GM12878 (cell line): ENCODE data around the gene SLC9A7. TPM values are rescaled to one million over a fixed set of nuclear protein-coding genes. Genes with fewer than 3 reads are reported as not detected.

Experiments used
- ATAC-seq: fragments of 200-7000 bp; cut with Tn5 transposase; 3 replicates; pipeline ENCODE4 v1.9.1; 2020; ENCODE audit warnings: mild to moderate bottlenecking, moderate library complexity
- BruUV-seq: library from RNA; stranded (reverse); fragments of 400-500 nt; replicated peaks from 2 replicates; lab custom pipeline; 2021; lab: Mats Ljungman, UMichigan
- CTCF ChIA-PET: fragments of 300-600 bp; sonication (Branson Sonifier 250); formaldehyde crosslinking; extraction: SDS; loops from one replicate; lab custom pipeline; 2021; ENCODE audit warnings: inconsistent platforms; lab: Yijun Ruan, JAX
- POLR2A ChIA-PET: fragments of 350-600 bp; formaldehyde crosslinking; extraction: SDS; loops from one replicate; lab custom pipeline; 2021; ENCODE audit warnings: inconsistent platforms; lab: Charles Lee
- RAD21 ChIA-PET: fragments of 300-600 bp; sonication (Branson Sonifier 250); formaldehyde crosslinking; loops from one replicate; lab custom pipeline; 2023; ENCODE audit warnings: antibody characterized with exemption; ENCODE audit not compliant: unreplicated experiment; lab: Charles Lee
- SMC1A ChIA-PET: fragments of 300-600 bp; sonication (Branson Sonifier 250); formaldehyde crosslinking; loops from one replicate; lab custom pipeline; 2023; ENCODE audit not compliant: unreplicated experiment, uncharacterized antibody; lab: Charles Lee
- DNase-seq: peaks from one replicate; pipeline ENCODE4 v3.0.0-alpha.2; 2011; ENCODE audit warnings: low read depth, low spot score
- FAIRE-seq: peaks from 3 replicates; lab custom pipeline; 2011; peaks lifted over from hg19 to GRCh38; lab: Jason Lieb, UNC
- H2AFZ ChIP-seq: 2 replicates; pipeline ENCODE4 v1.6.0; 2011; ENCODE audit warnings: low read depth, low read length, control low read depth; ENCODE audit not compliant: control insufficient read depth
- H3K27ac ChIP-seq: 2 replicates; pipeline ENCODE4 v1.5.1; 2011; ENCODE audit warnings: control low read depth; ENCODE audit not compliant: control insufficient read depth, insufficient read depth
- H3K27me3 ChIP-seq, 2 experiments: replicated peaks in 1 of 2; 2 replicates each; pipeline versions ENCODE4 v1.6.0 to v1.6.1; 2011; ENCODE audit warnings: low read length in 1 of 2; ENCODE audit not compliant: control insufficient read depth in 2 of 2, insufficient read depth in 2 of 2
- H3K36me3 ChIP-seq, 2 experiments: 2 replicates each; pipeline ENCODE4 v1.5.1; 2011; ENCODE audit warnings: low read length in 1 of 2; ENCODE audit not compliant: control insufficient read depth in 2 of 2, insufficient read depth in 2 of 2
- H3K4me1 ChIP-seq: 2 replicates; pipeline ENCODE4 v1.6.1; 2011; ENCODE audit warnings: mild to moderate bottlenecking, low read length, moderate library complexity, mixed read lengths; ENCODE audit not compliant: control insufficient read depth, insufficient read depth
- H3K4me2 ChIP-seq: 2 replicates; pipeline ENCODE4 v1.6.0; 2011; ENCODE audit warnings: control low read depth; ENCODE audit not compliant: control insufficient read depth, insufficient read depth
- H3K4me3 ChIP-seq: fragments of 200-600 bp; sonication (generic); 2 replicates; pipeline ENCODE4 v1.5.1; 2016
- H3K79me2 ChIP-seq: 2 replicates; pipeline ENCODE4 v1.6.0; 2011; ENCODE audit warnings: low read length; ENCODE audit not compliant: control insufficient read depth, insufficient read depth
- H3K9ac ChIP-seq: 2 replicates; pipeline ENCODE4 v1.8.0; 2011; ENCODE audit warnings: low read length, control low read depth, mixed read lengths; ENCODE audit not compliant: control insufficient read depth, insufficient read depth
- H3K9me3 ChIP-seq: replicated peaks from 3 replicates; pipeline ENCODE4 v1.5.1; 2011; ENCODE audit warnings: mild to moderate bottlenecking, low read length; ENCODE audit not compliant: control insufficient read depth, insufficient read depth
- H4K20me1 ChIP-seq: 2 replicates; pipeline ENCODE4 v1.6.0; 2011; ENCODE audit not compliant: control insufficient read depth, insufficient read depth
- BCL3 ChIP-seq: IDR thresholded peaks from 2 replicates; pipeline ENCODE4 v1.6.1; 2011; ENCODE audit warnings: borderline replicate concordance, low read depth, mild to moderate bottlenecking, moderate library complexity, low read length; ENCODE audit not compliant: insufficient read depth, poor library complexity, severe bottlenecking
- BRCA1 ChIP-seq: IDR thresholded peaks from 2 replicates; pipeline ENCODE4 v1.6.1; 2011; ENCODE audit warnings: low read depth, low read length, improper control_type of control experiment
- CREM ChIP-seq: IDR thresholded peaks from 2 replicates; pipeline ENCODE4 v1.6.1; 2014; ENCODE audit warnings: antibody characterized with exemption, low read depth
- IRF4 ChIP-seq: IDR thresholded peaks from 2 replicates; pipeline ENCODE4 v1.6.1; 2011; ENCODE audit warnings: low read depth, low read length
- KAT2A ChIP-seq: conservative IDR thresholded peaks from 2 replicates; pipeline ENCODE4 v1.6.1; 2011; ENCODE audit warnings: low read depth, low read length; ENCODE audit not compliant: control insufficient read depth
- KLF5 ChIP-seq: fragments of 450-650 bp; IDR thresholded peaks from 2 replicates; pipeline ENCODE4 v1.6.1; 2014; ENCODE audit warnings: mild to moderate bottlenecking; ENCODE audit not compliant: partially characterized antibody
- MTA2 ChIP-seq: fragments of 450-650 bp; IDR thresholded peaks from 2 replicates; pipeline ENCODE4 v1.6.1; 2016; ENCODE audit warnings: low read depth, mild to moderate bottlenecking, moderate library complexity
- NBN ChIP-seq: fragments of 450-650 bp; IDR thresholded peaks from 2 replicates; pipeline ENCODE4 v1.6.1; 2016
- NFYA ChIP-seq: IDR thresholded peaks from 2 replicates; pipeline ENCODE4 v1.6.1; 2011; ENCODE audit warnings: low read depth, mild to moderate bottlenecking, low read length, improper control_type of control experiment, borderline replicate concordance
- RELB ChIP-seq: fragments of 450-650 bp; IDR thresholded peaks from 2 replicates; pipeline ENCODE4 v1.6.1; 2017; ENCODE audit warnings: low read depth, mild to moderate bottlenecking, moderate library complexity
- SIX5 ChIP-seq: IDR thresholded peaks from 2 replicates; pipeline ENCODE4 v1.6.1; 2011; ENCODE audit warnings: mild to moderate bottlenecking, low read depth, low read length, moderate library complexity; ENCODE audit not compliant: severe bottlenecking
- SUZ12 ChIP-seq: fragments of 200-600 bp; sonication (generic); IDR thresholded peaks from one replicate; pipeline ENCODE4 v1.6.1; 2018; ENCODE audit warnings: antibody characterized with exemption, mild to moderate bottlenecking; ENCODE audit not compliant: unreplicated experiment
- TAF1 ChIP-seq: IDR thresholded peaks from 2 replicates; pipeline ENCODE4 v1.6.1; 2011; ENCODE audit warnings: mild to moderate bottlenecking, low read depth, low read length, borderline replicate concordance
- TARDBP ChIP-seq: IDR thresholded peaks from 2 replicates; pipeline ENCODE4 v1.6.1; 2016; ENCODE audit warnings: borderline replicate concordance
- YBX1 ChIP-seq: fragments of 450-650 bp; IDR thresholded peaks from 2 replicates; pipeline ENCODE4 v1.6.1; 2016; ENCODE audit warnings: antibody characterized with exemption
- ZNF207 ChIP-seq: fragments of 450-650 bp; IDR thresholded peaks from 2 replicates; pipeline ENCODE4 v1.6.1; 2014; ENCODE audit warnings: antibody characterized with exemption, mild to moderate bottlenecking, borderline replicate concordance
- WGBS: methylation state at CpG from one replicate; pipeline ENCODE4 v1.1.6; 2016; ENCODE audit warnings: low lambda C conversion rate; ENCODE audit not compliant: insufficient replicate concordance, insufficient coverage; ENCODE audit errors: missing lambda C conversion rate; 5-methylcytosine and 5-hydroxymethylcytosine counted together
- in situ Hi-C: fragments of 300-500 bp; cut with MboI; formaldehyde crosslinking; loops from 9 replicates; pipeline ENCODE4 v1.14.3; 2018; ENCODE audit warnings: mixed read lengths
- intact Hi-C: fragments of 100-400 bp; cut with micrococcal nuclease; formaldehyde crosslinking; loops from one replicate; pipeline ENCODE4 v1.14.2; 2022; ENCODE audit not compliant: unreplicated experiment
- polyA plus RNA-seq, 11 experiments: library from polyadenylated mRNA; depleted of rRNA in 4 of 11; unstranded in 6 of 11; stranded (reverse) in 5 of 11; fragments of >200 nt; fragmentation: Nextera tagmentation in 4 of 11; fragmentation: Illumina TruSeq in 1 of 11; extraction: Ambion mirVana in 4 of 11; extraction: Trizol in 1 of 11; gene quantifications; 1 replicate in 1 of 11; 2 replicates in 10 of 11; pipeline versions ENCODE4 v1.2.1 to v1.2.3, GENCODE V29; 2011 to 2016; ENCODE audit warnings: inconsistent platforms in 2 of 11, missing spikeins in 2 of 11, low read depth in 1 of 11
- total RNA-seq, 4 experiments: library from RNA; depleted of rRNA in 3 of 4; stranded (reverse); fragments of >200 nt in 3 of 4; fragmentation: Illumina TruSeq in 1 of 4; extraction: Trizol in 1 of 4; gene quantifications; 2 replicates each; pipeline versions ENCODE4 v1.2.1 to v1.2.3, GENCODE V29; 2013 to 2021

The SLC9A7 gene
- total and polyA plus RNA-seq, 10 of the 15 experiments (the other 5 are each of a cell fraction or from before 2014, with no cell fraction given), result 5.0 to 62.8 (median 30.5) TPM

- Histone ChIP-seq H4K20me1 (no peaks in the 10 kb centered on the region), H3K9me3 (peaks cover 10% of the 10 kb centered on the region; the same call in 2 of the 3 replicates), H3K27me3 (no peaks in the 10 kb centered on the region), H3K36me3 (peaks cover 3 to 17% of the 10 kb centered on the region in 2 experiments), H3K9ac (no peak overlapping the region), H3K27ac (no peak overlapping the region), H2AFZ (no peak overlapping the region), H3K4me1 (no peaks in the 10 kb centered on the region), H3K4me3 (no peak overlapping the region), H3K4me2 (no peak overlapping the region), H3K79me2 (no peaks in the 10 kb centered on the region)
- 65% methylated on average over 4 of the region's 4 CpGs for WGBS
- intact Hi-C loops, result no loop called here
- FAIRE-seq, result no peak
- in situ Hi-C loops, result no loop called here
- RAD21 ChIA-PET, result interaction anchor here (0.9 kb wide), 1 partner anchor 9 kb away, joined by 4 read pairs; no protein-coding TSS in a partner anchor
- CTCF ChIA-PET, result interaction anchor here (1.1 to 1.4 kb wide), 4 partner anchors 10 to 63 kb away, joined by 3 to 4 read pairs (median 4); no protein-coding TSS in a partner anchor
- SMC1A ChIA-PET, result interaction anchor here (0.6 to 1.3 kb wide), 3 partner anchors 8 to 69 kb away, joined by 3 to 4 read pairs (median 3); no protein-coding TSS in a partner anchor
- no TSS peak for BruUV-seq
- TF ChIP-seq MTA2 (no peak), BRCA1 (no peak), TARDBP (no peak), BCL3 (no peak)
- POLR2A ChIA-PET, result interaction anchor here (0.8 to 1.1 kb wide), 2 partner anchors 21 to 76 kb away, joined by 3 read pairs; no protein-coding TSS in a partner anchor
- no peak for DNase-seq
- no peak for ATAC-seq
These were observed 138.4 kb downstream of the SLC9A7 start for GRCh38 chrX:46620505-46620904.

- H3K4me1 ChIP-seq, result no peaks in the 10 kb centered on the region
- no peak overlapping the region for H2AFZ ChIP-seq
- no peak overlapping the region for H3K27ac ChIP-seq
- H4K20me1 ChIP-seq, result no peaks in the 10 kb centered on the region
- ChIA-PET SMC1A (interaction anchor here (1.2 kb wide), 1 partner anchor 20 kb away, joined by 3 read pairs; no protein-coding TSS in a partner anchor), POLR2A (interaction anchor here (0.7 kb wide), 1 partner anchor 111 kb away, joined by 3 read pairs; no protein-coding TSS in a partner anchor), RAD21 (no interaction called here), CTCF (no interaction called here)
- no peak overlapping the region for H3K9ac ChIP-seq
- H3K36me3 ChIP-seq, result peaks cover 3 to 17% of the 10 kb centered on the region in 2 experiments
- intact Hi-C loops, result no loop called here
- in situ Hi-C loops, result no loop called here
- H3K79me2 ChIP-seq, result no peaks in the 10 kb centered on the region
- FAIRE-seq (no peak), ATAC-seq (no peak), DNase-seq (no peak)
- no TSS peak for BruUV-seq
- H3K27me3 ChIP-seq, result no peaks in the 10 kb centered on the region
- H3K9me3 ChIP-seq, result peaks cover 10% of the 10 kb centered on the region; the same call in 2 of the 3 replicates
- no peak overlapping the region for H3K4me2 ChIP-seq
- no peak overlapping the region for H3K4me3 ChIP-seq
- TF ChIP-seq SUZ12, result no peak
- TF ChIP-seq TARDBP, result no peak
- no peak for TF ChIP-seq SIX5
- TF ChIP-seq RELB, result no peak
- no peak for TF ChIP-seq ZNF207
- TF ChIP-seq CREM, result no peak
- TF ChIP-seq IRF4, result no peak
- no peak for TF ChIP-seq TAF1
- no peak for TF ChIP-seq KLF5
- no peak for TF ChIP-seq KAT2A
- no peak for TF ChIP-seq YBX1
- TF ChIP-seq NBN, result no peak
- no peak for TF ChIP-seq NFYA
These were observed 140.0 kb downstream of the SLC9A7 start for GRCh38 chrX:46618947-46619346.
